Dendritic cell treated with granulocyte-macrophage colony-stimulating factor and Interleukin-4, amounts not matched to agents 40 ng/mL and 50 ng/mL, for 4 days (primary cell): Measurements from ENCODE around the gene XCR1.

Experiments used
- H3K27ac Mint-ChIP-seq: one replicate; pipeline ENCODE4 v1.8.0; 2022; ENCODE audit warnings: mild to moderate bottlenecking, mixed read lengths
- H3K27me3 Mint-ChIP-seq: one replicate; pipeline ENCODE4 v1.8.0; 2022; ENCODE audit warnings: mild to moderate bottlenecking, mixed read lengths
- H3K36me3 Mint-ChIP-seq: one replicate; pipeline ENCODE4 v1.8.0; 2022; ENCODE audit warnings: low read depth, mixed read lengths
- H3K4me1 Mint-ChIP-seq: one replicate; pipeline ENCODE4 v1.8.0; 2022; ENCODE audit warnings: low read depth, mixed read lengths
- H3K4me3 Mint-ChIP-seq: one replicate; pipeline ENCODE4 v1.8.0; 2022; ENCODE audit warnings: mild to moderate bottlenecking, moderate library complexity, mixed read lengths
- H3K9me3 Mint-ChIP-seq: one replicate; pipeline ENCODE4 v1.8.0; 2022; ENCODE audit warnings: mixed read lengths
- intact Hi-C: fragments of 100-400 bp; cut with micrococcal nuclease; formaldehyde crosslinking; loops from one replicate; pipeline ENCODE4 v1.15.0; 2022

XCR1 gene, protein sequence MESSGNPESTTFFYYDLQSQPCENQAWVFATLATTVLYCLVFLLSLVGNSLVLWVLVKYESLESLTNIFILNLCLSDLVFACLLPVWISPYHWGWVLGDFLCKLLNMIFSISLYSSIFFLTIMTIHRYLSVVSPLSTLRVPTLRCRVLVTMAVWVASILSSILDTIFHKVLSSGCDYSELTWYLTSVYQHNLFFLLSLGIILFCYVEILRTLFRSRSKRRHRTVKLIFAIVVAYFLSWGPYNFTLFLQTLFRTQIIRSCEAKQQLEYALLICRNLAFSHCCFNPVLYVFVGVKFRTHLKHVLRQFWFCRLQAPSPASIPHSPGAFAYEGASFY

DNA sequence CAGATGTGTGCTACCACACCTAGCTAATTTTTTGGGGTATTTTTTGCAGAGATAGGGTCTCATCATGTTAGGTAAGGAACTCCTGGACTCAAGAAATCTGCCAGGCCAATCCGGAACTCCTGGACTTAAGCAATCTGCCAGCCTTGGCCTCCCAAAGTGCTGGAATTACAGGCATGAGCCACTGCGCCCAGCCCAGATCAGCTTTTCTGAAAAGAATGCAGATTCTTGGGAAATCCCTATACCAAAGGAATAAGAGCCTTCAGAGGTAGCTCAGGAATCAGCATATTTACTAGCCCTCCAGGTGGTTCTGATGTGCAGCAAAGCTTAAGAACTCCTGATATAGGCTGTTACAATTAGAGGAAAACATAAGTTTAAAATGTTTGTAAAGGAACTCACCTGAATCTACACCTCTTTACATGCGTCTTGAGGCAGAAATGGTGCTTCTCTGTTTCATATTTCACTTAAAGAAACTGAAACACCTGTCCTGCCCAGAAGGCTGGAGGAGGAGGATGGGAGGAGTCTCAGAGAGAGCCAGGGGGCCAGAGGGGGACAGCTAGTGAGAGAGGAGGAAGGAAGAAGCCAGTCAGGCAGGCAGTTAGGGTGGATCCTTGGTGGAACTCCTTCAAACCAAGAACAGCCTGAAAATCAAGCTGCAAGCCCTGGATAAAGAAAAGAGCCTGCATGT, at the start of gene XCR1:
Gene XCR1 (minus strand): TSS at position 463 of the 685 bp plus-strand sequence. CDS start 5,536 bp downstream, outside the sequence.
- Mint-ChIP-seq H3K4me3 (no peak within 1 kb of the TSS), H3K36me3 (peaks cover 13% of the 10 kb centered on the region), H3K27me3 (peaks cover 28% of the 10 kb centered on the region), H3K4me1 (peaks cover 25% of the 10 kb centered on the region), H3K9me3 (peaks cover 19% of the 10 kb centered on the region), H3K27ac (no peak within 1 kb of the TSS)
- intact Hi-C loops = no loop called here

DNA sequence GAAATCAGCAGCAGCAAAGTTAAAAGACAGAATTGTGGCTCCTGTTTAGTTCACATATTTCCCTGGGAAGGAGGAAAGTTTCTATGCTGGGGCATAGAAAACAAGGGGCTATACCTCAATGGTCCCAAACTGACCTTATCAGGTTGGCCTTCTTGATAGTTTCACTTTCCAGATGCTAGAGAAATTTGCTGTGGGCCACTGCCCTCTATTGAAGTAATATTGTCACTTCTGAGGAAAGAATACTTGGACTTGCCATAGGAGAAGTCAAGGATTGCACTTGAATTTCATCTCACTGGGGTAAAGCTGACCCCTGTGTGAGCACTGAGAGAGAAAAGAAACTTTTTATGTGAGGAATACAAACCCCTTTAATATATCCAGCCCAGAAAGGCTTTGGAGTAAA, 49.3 kb upstream of the XCR1 start:
- intact Hi-C loops = no loop called here
- Mint-ChIP-seq H3K36me3 (no peaks in the 10 kb centered on the region), H3K27me3 (peaks cover 4% of the 10 kb centered on the region)

DNA sequence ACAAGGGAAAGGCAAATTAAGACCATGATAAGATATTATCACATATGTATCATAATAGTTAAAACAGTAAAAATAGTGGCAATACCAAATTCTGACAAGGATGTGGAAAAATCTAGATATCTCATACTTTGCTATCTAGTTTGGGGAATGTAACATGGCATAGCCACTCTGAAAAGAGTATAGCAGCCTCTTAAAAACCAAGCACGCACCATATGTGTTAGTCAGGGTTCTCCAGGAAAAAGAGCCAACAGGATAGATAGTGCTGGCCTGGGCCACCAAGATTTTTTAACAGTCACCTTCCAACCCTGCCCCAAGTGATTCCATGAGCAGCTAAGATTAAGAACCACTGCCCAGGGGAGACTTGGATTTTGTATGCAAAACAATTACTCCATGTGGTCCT, 48.5 kb upstream of the XCR1 start:
- intact Hi-C loops = no loop called here
- Mint-ChIP-seq H3K36me3 (no peaks in the 10 kb centered on the region), H3K4me1 (peaks cover 38% of the 10 kb centered on the region), H3K27me3 (peaks cover 4% of the 10 kb centered on the region), H3K27ac (no peak overlapping the region), H3K4me3 (no peak overlapping the region), H3K9me3 (no peaks in the 10 kb centered on the region)

More for the DNA sequence above, 49.3 kb upstream of the XCR1 start:
- H3K4me1 Mint-ChIP-seq = peaks cover 38% of the 10 kb centered on the region
- H3K27ac Mint-ChIP-seq = no peak overlapping the region
- no peak overlapping the region for H3K4me3 Mint-ChIP-seq
- H3K9me3 Mint-ChIP-seq = no peaks in the 10 kb centered on the region

DNA sequence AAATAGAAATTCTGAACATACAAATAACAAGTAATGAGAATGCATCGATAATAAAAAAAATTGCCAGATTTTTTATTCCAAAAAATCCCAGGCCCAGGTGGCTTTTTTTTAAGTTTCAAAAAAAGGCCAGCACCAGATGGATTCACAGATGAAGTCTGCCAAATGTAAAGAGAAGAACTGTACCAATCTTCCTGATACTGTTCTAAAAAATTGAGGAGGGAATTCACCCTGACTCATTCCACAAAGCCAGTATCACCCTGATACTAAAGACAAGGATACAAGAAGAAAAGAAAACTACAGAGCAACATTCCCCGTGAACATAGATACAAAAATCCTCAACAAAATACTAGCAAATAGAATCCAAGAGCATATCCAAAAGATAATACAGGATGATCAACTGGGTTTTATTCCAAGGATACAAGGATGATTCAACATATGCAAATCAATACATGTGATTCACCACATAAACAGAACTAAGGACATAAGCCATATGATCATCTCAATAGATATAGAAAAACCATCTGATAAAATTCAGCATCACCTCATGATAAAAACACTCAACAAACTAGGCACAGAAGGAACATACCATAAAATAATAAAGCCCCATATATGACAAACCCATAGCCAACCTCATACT, 44.1 kb upstream of the XCR1 start:
- peaks cover 22% of the 10 kb centered on the region for H3K4me1 Mint-ChIP-seq
- no peak overlapping the region for H3K4me3 Mint-ChIP-seq
- no peaks in the 10 kb centered on the region for H3K36me3 Mint-ChIP-seq
- peaks cover 33% of the 10 kb centered on the region for H3K27me3 Mint-ChIP-seq
- no peak overlapping the region for H3K27ac Mint-ChIP-seq
- intact Hi-C loops = no loop called here
- H3K9me3 Mint-ChIP-seq = no peaks in the 10 kb centered on the region

DNA sequence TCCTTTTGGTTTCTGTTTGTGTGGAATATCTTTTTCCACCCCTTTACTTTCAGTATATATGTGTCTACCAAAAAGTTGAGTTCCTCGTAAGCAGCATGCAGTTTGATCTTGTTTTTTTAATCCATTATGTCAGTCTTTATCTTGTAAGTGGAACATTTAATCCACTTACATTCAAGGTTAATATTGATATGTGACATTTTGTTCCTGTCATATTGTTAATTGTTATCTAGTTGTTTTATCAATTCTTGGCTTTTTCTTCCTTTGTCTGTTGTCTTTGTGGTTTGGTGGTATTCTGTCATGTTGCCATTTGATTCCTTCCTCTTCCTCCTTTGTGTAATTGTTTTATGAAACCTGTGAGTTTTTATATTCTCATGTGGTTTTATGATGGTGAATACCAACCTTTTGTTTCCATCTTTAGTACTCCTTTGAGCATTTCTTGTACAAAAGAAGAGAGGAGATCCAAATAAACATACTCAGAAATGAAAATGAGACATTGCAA, 43.4 kb upstream of the XCR1 start:
- Mint-ChIP-seq H3K4me1 (peaks cover 22% of the 10 kb centered on the region), H3K27ac (no peak overlapping the region), H3K9me3 (no peaks in the 10 kb centered on the region), H3K27me3 (peaks cover 39% of the 10 kb centered on the region), H3K36me3 (no peaks in the 10 kb centered on the region), H3K4me3 (no peak overlapping the region)
- intact Hi-C loops = no loop called here

DNA sequence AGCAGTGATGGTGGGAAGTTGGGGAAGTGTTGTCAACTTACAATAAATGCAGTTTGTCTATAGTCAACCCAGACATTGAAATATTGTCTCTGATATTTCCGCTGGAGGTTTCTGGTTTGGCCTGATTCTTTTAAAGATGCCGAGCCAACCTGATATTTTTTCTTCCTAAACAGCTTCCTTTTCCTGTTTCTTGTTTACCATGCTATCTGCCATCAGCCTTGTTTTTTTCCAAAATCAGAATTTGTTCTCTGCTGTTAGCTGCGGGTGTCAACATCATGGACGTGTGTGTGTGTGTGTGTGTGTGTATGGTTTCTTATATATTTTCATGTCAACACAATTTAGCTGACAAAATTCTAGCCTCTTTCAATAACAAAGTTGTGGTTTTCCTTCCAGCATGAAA, 41.2 kb upstream of the XCR1 start:
- H3K9me3 Mint-ChIP-seq = no peaks in the 10 kb centered on the region
- intact Hi-C loops = loop anchor here (10.0 kb wide), 1 partner anchor 54 kb away; no protein-coding TSS in a partner anchor
- no peak overlapping the region for H3K4me3 Mint-ChIP-seq
- peaks cover 20% of the 10 kb centered on the region for H3K4me1 Mint-ChIP-seq
- peaks cover 54% of the 10 kb centered on the region for H3K27me3 Mint-ChIP-seq
- no peak overlapping the region for H3K27ac Mint-ChIP-seq
- H3K36me3 Mint-ChIP-seq = no peaks in the 10 kb centered on the region

DNA sequence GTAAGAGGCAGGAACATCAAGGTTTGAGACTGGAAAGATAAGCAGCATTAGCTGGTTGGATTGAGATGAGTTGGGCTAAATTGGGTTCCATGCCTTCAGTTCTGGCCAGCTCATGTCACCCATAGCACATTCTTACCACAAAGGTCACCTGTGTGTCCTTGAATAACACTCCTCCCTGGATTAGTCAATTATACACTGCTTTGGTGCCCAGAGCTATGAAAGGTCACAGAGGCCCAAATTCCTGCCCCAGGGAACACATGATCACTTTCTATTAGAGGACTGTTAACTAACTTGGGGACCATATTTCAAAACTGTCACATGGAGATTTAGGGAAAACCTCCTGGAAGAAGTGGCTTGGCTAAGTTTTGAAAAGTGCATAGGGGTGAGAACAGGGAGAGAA, 40.1 kb upstream of the XCR1 start:
- intact Hi-C loops = loop anchor here (10.0 kb wide), 1 partner anchor 53 kb away; no protein-coding TSS in a partner anchor
- H3K36me3 Mint-ChIP-seq = no peaks in the 10 kb centered on the region
- H3K27ac Mint-ChIP-seq = no peak overlapping the region
- peaks cover 31% of the 10 kb centered on the region for H3K4me1 Mint-ChIP-seq
- H3K4me3 Mint-ChIP-seq = no peak overlapping the region
- H3K27me3 Mint-ChIP-seq = peaks cover 60% of the 10 kb centered on the region
- H3K9me3 Mint-ChIP-seq = no peaks in the 10 kb centered on the region

DNA sequence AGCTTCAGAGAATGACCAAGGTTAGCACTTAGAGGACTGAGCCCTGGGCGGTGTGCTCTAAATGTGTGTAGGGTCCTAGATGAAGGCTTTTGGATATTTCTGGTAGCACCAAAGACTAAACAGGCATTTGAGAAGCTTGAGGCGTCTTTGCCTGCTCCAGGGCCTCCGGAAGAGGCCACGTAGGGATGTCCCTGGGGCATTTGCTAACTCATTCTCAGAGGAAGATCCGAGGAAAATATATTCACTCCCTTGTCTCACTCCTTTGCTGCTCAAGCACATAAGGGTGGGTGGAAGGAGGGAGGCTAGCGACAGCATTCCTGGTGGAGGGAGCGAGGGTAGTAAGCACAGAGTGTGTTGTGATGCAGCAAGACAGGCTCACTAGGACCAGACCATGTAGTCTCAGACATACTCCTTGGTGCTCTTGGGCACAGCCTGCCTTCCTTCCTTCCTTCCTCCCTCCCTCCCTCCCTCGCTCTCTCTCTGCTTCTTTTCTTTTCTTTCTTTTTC, 38.5 kb upstream of the XCR1 start:
- Mint-ChIP-seq H3K27ac (no peak overlapping the region), H3K9me3 (no peaks in the 10 kb centered on the region), H3K4me1 (peaks cover 34% of the 10 kb centered on the region), H3K4me3 (no peak overlapping the region), H3K36me3 (no peaks in the 10 kb centered on the region), H3K27me3 (peaks cover 75% of the 10 kb centered on the region)
- intact Hi-C loops = loop anchor here (10.0 kb wide), 1 partner anchor 51 kb away; no protein-coding TSS in a partner anchor

DNA sequence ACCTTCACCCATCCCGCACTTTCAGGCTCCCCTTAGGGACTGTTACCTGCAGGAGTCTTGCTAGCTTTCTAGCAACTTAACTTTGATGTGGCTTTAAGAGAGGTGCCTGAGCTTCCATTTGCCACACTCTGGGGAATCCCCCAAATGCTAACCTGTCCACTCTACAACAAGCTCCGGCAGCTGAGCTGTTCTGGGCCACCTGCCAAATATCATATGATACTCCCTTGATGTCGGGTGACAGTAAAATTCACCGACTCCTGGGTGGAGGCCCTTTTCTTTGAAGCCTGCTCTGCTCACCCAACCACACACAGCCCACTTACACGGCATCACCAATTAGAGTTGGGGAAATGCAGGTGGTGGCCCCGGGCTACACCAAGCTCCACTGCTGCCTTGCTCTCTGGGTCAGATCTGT, 38.0 kb upstream of the XCR1 start:
- Mint-ChIP-seq H3K27ac (no peak overlapping the region), H3K4me1 (peaks cover 32% of the 10 kb centered on the region), H3K27me3 (peaks cover 73% of the 10 kb centered on the region), H3K9me3 (no peaks in the 10 kb centered on the region), H3K4me3 (no peak overlapping the region), H3K36me3 (no peaks in the 10 kb centered on the region)
- intact Hi-C loops = loop anchor here (10.0 kb wide), 1 partner anchor 50 kb away; no protein-coding TSS in a partner anchor

DNA sequence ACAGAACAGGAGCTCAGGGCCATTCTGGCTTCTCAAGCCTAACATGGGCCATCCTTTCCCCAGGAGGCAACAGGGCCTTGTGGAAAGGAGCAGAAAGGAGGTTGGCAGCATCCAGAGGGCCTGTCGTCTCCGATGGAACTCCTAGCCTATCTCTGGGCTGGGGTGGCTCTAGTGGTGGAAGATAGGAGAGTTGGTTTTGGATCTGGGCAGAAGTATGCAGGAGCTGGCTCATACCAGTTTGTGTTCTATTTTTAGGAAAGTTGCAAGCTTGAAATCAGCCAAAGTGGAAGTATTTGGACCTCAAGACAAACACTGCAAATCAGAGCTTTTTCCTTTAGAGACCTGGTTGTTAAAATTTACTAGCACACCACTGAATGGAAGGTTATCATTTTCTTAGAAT, 35.4 kb upstream of the XCR1 start:
- Mint-ChIP-seq H3K4me1 (peaks cover 51% of the 10 kb centered on the region), H3K9me3 (no peaks in the 10 kb centered on the region), H3K27me3 (peaks cover 66% of the 10 kb centered on the region), H3K4me3 (no peak overlapping the region), H3K27ac (no peak overlapping the region), H3K36me3 (no peaks in the 10 kb centered on the region)
- intact Hi-C loops = loop anchor here (10.0 kb wide), 1 partner anchor 48 kb away; no protein-coding TSS in a partner anchor

DNA sequence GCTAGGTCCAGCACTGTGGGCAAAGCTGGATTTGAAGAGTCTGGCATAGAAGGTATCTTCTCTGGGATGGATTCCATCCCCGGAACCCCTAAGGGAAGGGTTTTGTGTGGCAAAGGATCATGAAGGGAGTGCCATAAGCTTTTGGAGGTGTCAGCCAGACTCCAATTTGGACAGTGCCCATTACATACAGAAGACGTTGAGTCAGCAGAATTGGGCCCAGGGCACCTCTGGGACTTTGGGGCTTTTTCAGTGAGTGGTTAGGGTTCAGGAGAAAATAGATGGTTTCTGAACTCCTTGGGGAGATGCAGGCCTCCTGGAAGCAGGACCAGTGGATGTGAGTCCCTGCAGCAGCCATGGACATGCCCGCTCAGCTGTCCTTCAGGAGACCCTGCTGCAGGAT, 34.6 kb upstream of the XCR1 start:
- intact Hi-C loops = loop anchor here (10.0 kb wide), 1 partner anchor 47 kb away; no protein-coding TSS in a partner anchor
- Mint-ChIP-seq H3K27ac (no peak overlapping the region), H3K27me3 (peaks cover 65% of the 10 kb centered on the region), H3K9me3 (no peaks in the 10 kb centered on the region), H3K4me1 (peaks cover 52% of the 10 kb centered on the region), H3K36me3 (no peaks in the 10 kb centered on the region), H3K4me3 (no peak overlapping the region)

DNA sequence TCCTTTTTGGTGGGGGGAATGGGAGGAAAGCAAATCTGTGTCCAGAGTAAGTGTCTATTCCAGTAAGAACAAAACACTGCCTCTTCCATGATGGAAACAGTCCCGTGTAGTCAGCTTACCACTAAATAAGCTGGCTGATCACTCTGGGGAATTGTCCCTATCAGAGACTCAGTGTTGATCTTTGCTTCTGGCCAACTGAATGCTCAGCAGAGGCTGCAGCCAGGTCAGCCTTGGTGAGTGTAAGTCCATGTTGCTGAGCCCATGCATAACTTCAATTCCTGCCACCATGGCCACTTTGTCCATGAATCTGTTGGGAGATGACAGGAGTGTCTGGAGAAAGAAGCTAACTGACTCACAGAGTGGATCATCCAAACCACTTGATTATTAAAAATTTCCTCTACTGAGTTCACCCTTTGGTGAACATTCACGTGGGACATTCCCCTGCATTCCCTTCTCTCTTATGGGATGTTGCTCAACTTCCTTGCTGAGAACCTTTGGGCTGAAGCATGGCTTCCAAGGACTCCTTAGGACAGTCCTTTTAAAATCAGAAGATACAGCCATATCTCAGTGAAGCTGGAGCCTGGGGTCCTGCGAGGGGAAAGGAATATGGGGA, 33.9 kb upstream of the XCR1 start:
- H3K27me3 Mint-ChIP-seq = peaks cover 63% of the 10 kb centered on the region
- H3K27ac Mint-ChIP-seq = no peak overlapping the region
- peaks cover 52% of the 10 kb centered on the region for H3K4me1 Mint-ChIP-seq
- H3K4me3 Mint-ChIP-seq = no peak overlapping the region
- no peaks in the 10 kb centered on the region for H3K9me3 Mint-ChIP-seq
- H3K36me3 Mint-ChIP-seq = no peaks in the 10 kb centered on the region
- intact Hi-C loops = loop anchor here (10.0 kb wide), 1 partner anchor 46 kb away; no protein-coding TSS in a partner anchor

DNA sequence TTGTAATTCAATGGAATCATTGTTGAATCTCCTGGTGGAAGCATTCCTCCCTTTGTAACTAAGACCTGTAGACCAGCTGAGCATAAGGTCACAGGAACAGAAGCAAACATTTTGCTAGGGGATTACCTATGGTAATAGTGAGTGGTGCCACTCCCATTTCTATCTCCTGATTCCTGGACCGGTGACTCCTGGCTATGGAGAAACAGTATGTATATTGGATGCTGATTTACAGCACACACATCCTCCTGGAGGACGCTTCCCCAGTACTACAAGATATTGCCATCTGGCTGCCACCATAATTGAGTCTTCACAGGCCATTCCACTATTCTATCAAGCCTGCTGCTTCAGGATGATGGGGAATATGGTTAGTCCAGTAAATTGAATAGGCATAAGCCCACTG, 33.3 kb upstream of the XCR1 start:
- no peaks in the 10 kb centered on the region for H3K9me3 Mint-ChIP-seq
- H3K27me3 Mint-ChIP-seq = peaks cover 64% of the 10 kb centered on the region
- no peak overlapping the region for H3K4me3 Mint-ChIP-seq
- H3K27ac Mint-ChIP-seq = no peak overlapping the region
- peaks cover 53% of the 10 kb centered on the region for H3K4me1 Mint-ChIP-seq
- intact Hi-C loops = loop anchor here (10.0 kb wide), 1 partner anchor 46 kb away; no protein-coding TSS in a partner anchor
- no peaks in the 10 kb centered on the region for H3K36me3 Mint-ChIP-seq
